ENCODE data around the gene DOCK2.

DNA sequence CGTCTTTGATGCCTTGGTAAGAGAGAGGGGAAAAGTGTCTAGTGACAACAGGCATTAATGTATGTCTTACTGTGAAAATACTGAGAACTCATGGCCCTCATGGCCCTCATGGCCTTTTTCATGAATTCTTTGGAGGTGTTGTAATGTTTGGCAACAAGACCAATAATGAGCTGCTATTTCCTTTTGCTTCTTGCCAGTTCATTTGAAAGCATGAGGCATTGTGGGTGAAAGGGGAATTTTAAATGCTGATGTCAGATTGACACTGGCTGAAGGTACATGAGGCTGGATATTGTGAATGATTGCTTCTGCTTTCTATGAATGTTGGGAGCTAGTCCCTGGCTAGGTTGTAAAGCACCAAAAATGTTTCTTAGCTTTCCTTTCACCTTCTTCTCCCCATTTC is 79.2 kb downstream of the DOCK2 start:
- TF ChIP-seq, protein P1, sequence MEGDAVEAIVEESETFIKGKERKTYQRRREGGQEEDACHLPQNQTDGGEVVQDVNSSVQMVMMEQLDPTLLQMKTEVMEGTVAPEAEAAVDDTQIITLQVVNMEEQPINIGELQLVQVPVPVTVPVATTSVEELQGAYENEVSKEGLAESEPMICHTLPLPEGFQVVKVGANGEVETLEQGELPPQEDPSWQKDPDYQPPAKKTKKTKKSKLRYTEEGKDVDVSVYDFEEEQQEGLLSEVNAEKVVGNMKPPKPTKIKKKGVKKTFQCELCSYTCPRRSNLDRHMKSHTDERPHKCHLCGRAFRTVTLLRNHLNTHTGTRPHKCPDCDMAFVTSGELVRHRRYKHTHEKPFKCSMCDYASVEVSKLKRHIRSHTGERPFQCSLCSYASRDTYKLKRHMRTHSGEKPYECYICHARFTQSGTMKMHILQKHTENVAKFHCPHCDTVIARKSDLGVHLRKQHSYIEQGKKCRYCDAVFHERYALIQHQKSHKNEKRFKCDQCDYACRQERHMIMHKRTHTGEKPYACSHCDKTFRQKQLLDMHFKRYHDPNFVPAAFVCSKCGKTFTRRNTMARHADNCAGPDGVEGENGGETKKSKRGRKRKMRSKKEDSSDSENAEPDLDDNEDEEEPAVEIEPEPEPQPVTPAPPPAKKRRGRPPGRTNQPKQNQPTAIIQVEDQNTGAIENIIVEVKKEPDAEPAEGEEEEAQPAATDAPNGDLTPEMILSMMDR (IDR thresholded peaks at IDR 0.05; ENCODE audit: low read length): no peak
- TF ChIP-seq EZH2 (optimal IDR thresholded peaks at IDR 0.05; ENCODE audit: low read depth, low read length): no peak

All from MM.1S (cell line).